WTC11 (cell line): ENCODE results near the gene ALDOA. TPM values are rescaled to one million over a fixed set of nuclear protein-coding genes. Genes with fewer than 3 reads are reported as not detected.

Source experiments
- ATAC-seq: fragments of 200-7000 bp; cut with Tn5 transposase; 2 replicates; pipeline ENCODE4 v1.10.0; 2021; ENCODE audit warnings: mild to moderate bottlenecking, moderate library complexity
- CTCF ChIA-PET: fragments of 300-600 bp; sonication (Branson Sonifier 250); formaldehyde crosslinking; loops from one replicate; lab custom pipeline; 2021; ENCODE audit warnings: antibody characterized with exemption; lab: Charles Lee
- POLR2A ChIA-PET: fragments of 350-600 bp; sonication (Branson Sonifier 250); formaldehyde crosslinking; loops from one replicate; lab custom pipeline; 2021; ENCODE audit warnings: antibody characterized with exemption; lab: Charles Lee
- DNase-seq: peaks from one replicate; pipeline ENCODE4 v3.0.0; 2021; ENCODE audit warnings: low spot score
- H3K27ac Mint-ChIP-seq: 2 replicates; pipeline ENCODE4 v1.8.0; 2021; ENCODE audit warnings: mixed read lengths
- H3K27me3 Mint-ChIP-seq: 2 replicates; pipeline ENCODE4 v1.8.0; 2021; ENCODE audit warnings: low read depth, mild to moderate bottlenecking, moderate library complexity, mixed read lengths
- H3K36me3 Mint-ChIP-seq: 2 replicates; pipeline ENCODE4 v1.8.0; 2021; ENCODE audit warnings: mixed read lengths
- H3K4me1 Mint-ChIP-seq: 2 replicates; pipeline ENCODE4 v1.8.0; 2022; ENCODE audit warnings: mixed read lengths
- H3K4me3 Mint-ChIP-seq: 2 replicates; pipeline ENCODE4 v1.8.0; 2021; ENCODE audit warnings: mild to moderate bottlenecking, moderate library complexity, mixed read lengths
- H3K9me3 Mint-ChIP-seq: 2 replicates; pipeline ENCODE4 v1.8.0; 2021; ENCODE audit warnings: mixed read lengths
- AFF4 ChIP-seq: sonication (generic); formaldehyde crosslinking; IDR thresholded peaks from 2 replicates; pipeline ENCODE4 v1.8.1; 2023; ENCODE audit warnings: mild to moderate bottlenecking, missing genetic modification reagents, borderline replicate concordance
- ARID4B ChIP-seq: sonication (generic); formaldehyde crosslinking; IDR thresholded peaks from 2 replicates; pipeline ENCODE4 v1.8.0; 2023; ENCODE audit warnings: missing genetic modification reagents, mild to moderate bottlenecking, borderline replicate concordance
- CDX4 ChIP-seq: fragments of 250-450 bp; sonication (Bioruptor Pico); IDR thresholded peaks from 2 replicates; pipeline ENCODE4 v1.9.0; 2021; ENCODE audit warnings: moderate library complexity, mild to moderate bottlenecking, inconsistent platforms, borderline replicate concordance
- CREB1 ChIP-seq: sonication (generic); formaldehyde crosslinking; IDR thresholded peaks from 2 replicates; pipeline ENCODE4 v1.8.0; 2023; ENCODE audit warnings: mild to moderate bottlenecking, missing genetic modification reagents
- E2F4 ChIP-seq: sonication (generic); formaldehyde crosslinking; IDR thresholded peaks from 2 replicates; pipeline ENCODE4 v1.8.1; 2022; ENCODE audit warnings: low read depth, mild to moderate bottlenecking, moderate library complexity, missing genetic modification reagents, borderline replicate concordance
- FOXP4 ChIP-seq: sonication (generic); formaldehyde crosslinking; IDR thresholded peaks from 2 replicates; pipeline ENCODE4 v1.8.0; 2022; ENCODE audit warnings: mild to moderate bottlenecking, missing genetic modification reagents
- IRF2 ChIP-seq: sonication (generic); formaldehyde crosslinking; IDR thresholded peaks from 2 replicates; pipeline ENCODE4 v1.8.0; 2022; ENCODE audit warnings: low read depth, missing genetic modification reagents, borderline replicate concordance
- MXD4 ChIP-seq: fragments of 250-450 bp; sonication (Bioruptor Pico); IDR thresholded peaks from 2 replicates; pipeline ENCODE4 v1.8.0; 2021; ENCODE audit warnings: mild to moderate bottlenecking, moderate library complexity, borderline replicate concordance
- NR2C2 ChIP-seq: sonication (generic); formaldehyde crosslinking; IDR thresholded peaks from 2 replicates; pipeline ENCODE4 v1.8.0; 2022; ENCODE audit warnings: mild to moderate bottlenecking, missing genetic modification reagents
- OVOL2 ChIP-seq: fragments of 250-450 bp; sonication (Bioruptor Pico); IDR thresholded peaks from 2 replicates; pipeline ENCODE4 v1.9.0; 2021; ENCODE audit warnings: mild to moderate bottlenecking, borderline replicate concordance
- RORB ChIP-seq: fragments of 250-450 bp; sonication (Bioruptor Pico); IDR thresholded peaks from 2 replicates; pipeline ENCODE4 v1.9.0; 2021; ENCODE audit warnings: mild to moderate bottlenecking
- TEAD4 ChIP-seq: sonication (generic); formaldehyde crosslinking; IDR thresholded peaks from 2 replicates; pipeline ENCODE4 v1.8.0; 2022; ENCODE audit warnings: mild to moderate bottlenecking, missing genetic modification reagents
- USF1 ChIP-seq: sonication (generic); formaldehyde crosslinking; IDR thresholded peaks from 2 replicates; pipeline ENCODE4 v1.8.0; 2022; ENCODE audit warnings: mild to moderate bottlenecking, missing genetic modification reagents
- ZNF263 ChIP-seq: sonication (generic); formaldehyde crosslinking; IDR thresholded peaks from 2 replicates; pipeline ENCODE4 v1.8.1; 2022; ENCODE audit warnings: low read depth, mild to moderate bottlenecking, moderate library complexity, missing genetic modification reagents
- ZNF281 ChIP-seq: sonication (generic); formaldehyde crosslinking; IDR thresholded peaks from 2 replicates; pipeline ENCODE4 v1.8.0; 2023; ENCODE audit warnings: mild to moderate bottlenecking, missing genetic modification reagents
- total RNA-seq: library from RNA; stranded (reverse); gene quantifications from 3 replicates; pipeline ENCODE4 v1.2.3, GENCODE V29; 2021

ALDOA gene
- total RNA-seq, 1 experiment from 2014 or later, result 1,537 TPM

- no peak for TF ChIP-seq ZNF281
- TF ChIP-seq ARID4B, result no peak
- TF ChIP-seq TEAD4, result no peak
- no peak for TF ChIP-seq CREB1 (CRISPR knock-in tag)
- TF ChIP-seq FOXP4 (CRISPR knock-in tag), result no peak
- TF ChIP-seq, all 79 proteins: peak for 0
These were observed 15.7 kb upstream of the ALDOA start (continued) for GRCh38 chr16:30049871-30050270.

- DNase-seq, result no peak
- Mint-ChIP-seq H3K4me3 (peak overlapping the region; percentile 52), H3K27me3 (peaks cover 40% of the 10 kb centered on the region), H3K9me3 (no peaks in the 10 kb centered on the region), H3K27ac (0 out of 2 replicates have a peak overlapping the region, but pooled peaks have one; percentile 93), H3K36me3 (no peaks in the 10 kb centered on the region), H3K4me1 (peaks cover 14% of the 10 kb centered on the region)
- no peak for ATAC-seq
- ChIA-PET CTCF (interaction anchor here (0.6 to 1.0 kb wide), 3 partner anchors 19 to 550 kb away, joined by 3 to 4 read pairs (median 4); no protein-coding TSS in a partner anchor), POLR2A (no interaction called here)
- TF ChIP-seq NR2C2 (CRISPR knock-in tag) (no peak), IRF2 (CRISPR knock-in tag) (no peak), ARID4B (no peak), E2F4 (CRISPR knock-in tag) (no peak), ZNF263 (CRISPR knock-in tag) (no peak), RORB (CRISPR knock-in tag) (no peak), AFF4 (no peak), CDX4 (CRISPR knock-in tag) (no peak), MXD4 (CRISPR knock-in tag) (no peak), OVOL2 (no peak), USF1 (CRISPR knock-in tag) (no peak)
These were observed 14.0 kb upstream of the ALDOA start for GRCh38 chr16:30051518-30051917.
